Endothelial cell of umbilical vein (primary cell): ENCODE measurements around the gene PDCD1LG2. TPM values are rescaled to one million over a fixed set of nuclear protein-coding genes. Genes with fewer than 3 reads are reported as not detected.

Experiments used
- BruUV-seq: library from RNA; stranded (reverse); fragments of 400-500 nt; replicated peaks from 2 replicates; lab custom pipeline; 2021; lab: Mats Ljungman, UMichigan
- CTCF ChIA-PET: fragments of 300-600, 350-600 bp; sonication (Branson Sonifier 250); formaldehyde crosslinking; loops from one replicate; lab custom pipeline; 2021; ENCODE audit warnings: antibody characterized with exemption, inconsistent platforms; lab: Charles Lee
- POLR2A ChIA-PET: fragments of 300-600, 350-600 bp; sonication (Branson Sonifier 250); formaldehyde crosslinking; loops from one replicate; lab custom pipeline; 2021; ENCODE audit warnings: antibody characterized with exemption, inconsistent platforms; lab: Charles Lee
- DNase-seq: peaks from one replicate; pipeline ENCODE4 v3.0.0-alpha.2; 2011; ENCODE audit warnings: low read depth, low spot score
- FAIRE-seq: peaks from 2 replicates; lab custom pipeline; 2011; peaks lifted over from hg19 to GRCh38; lab: Jason Lieb, UNC
- H2AFZ ChIP-seq: 2 replicates; pipeline ENCODE4 v1.6.0; 2012; ENCODE audit warnings: low read depth, low read length, control low read depth, inconsistent platforms
- H3K27ac ChIP-seq: 2 replicates; pipeline ENCODE4 v1.5.1; 2011; ENCODE audit warnings: low read depth, mild to moderate bottlenecking, control low read depth, low read length, moderate library complexity; ENCODE audit not compliant: insufficient read depth
- H3K27me3 ChIP-seq, 2 experiments: 2 replicates each; pipeline versions ENCODE4 v1.6.0 to v1.6.1; 2011; ENCODE audit warnings: low read length in 2 of 2, mixed read lengths in 1 of 2; ENCODE audit not compliant: control insufficient read depth in 2 of 2, insufficient read depth in 2 of 2
- H3K36me3 ChIP-seq, 2 experiments: 2 replicates in 1 of 2; 3 replicates in 1 of 2; pipeline ENCODE4 v1.5.1; 2011; ENCODE audit warnings: low read length in 2 of 2, mild to moderate bottlenecking in 1 of 2, moderate library complexity in 1 of 2; ENCODE audit not compliant: control insufficient read depth in 2 of 2, insufficient read depth in 2 of 2; ENCODE audit errors: extremely low read depth in 1 of 2
- H3K4me1 ChIP-seq: 3 replicates; pipeline ENCODE4 v1.5.1; 2011; ENCODE audit warnings: mild to moderate bottlenecking, low read length; ENCODE audit not compliant: control insufficient read depth, insufficient read depth; ENCODE audit errors: extremely low read depth
- H3K4me2 ChIP-seq: 2 replicates; pipeline ENCODE4 v1.6.1; 2011; ENCODE audit warnings: low read length, control low read depth, mixed read lengths; ENCODE audit not compliant: insufficient read depth
- H3K4me3 ChIP-seq, 3 experiments: fragments of 200-600 bp in 1 of 3; sonication (generic), shearing (Covaris generic) in 1 of 3; replicated peaks in 1 of 3; 2 replicates each; pipeline ENCODE4 v1.5.1; 2011 to 2016; ENCODE audit warnings: control low read depth in 3 of 3, low read length in 3 of 3, mild to moderate bottlenecking in 2 of 3, inconsistent platforms in 1 of 3, low read depth in 1 of 3, moderate library complexity in 1 of 3; ENCODE audit not compliant: insufficient read depth in 1 of 3
- H3K79me2 ChIP-seq: 2 replicates; pipeline ENCODE4 v1.6.0; 2012; ENCODE audit warnings: low read length, inconsistent platforms; ENCODE audit not compliant: control insufficient read depth, insufficient read depth
- H3K9ac ChIP-seq: replicated peaks from 2 replicates; pipeline ENCODE3; 2011; ENCODE audit warnings: low read length, control low read depth; ENCODE audit not compliant: insufficient read depth; ENCODE audit errors: extremely low read depth
- H3K9me1 ChIP-seq: replicated peaks from 3 replicates; pipeline ENCODE4 v1.6.0; 2011; ENCODE audit warnings: mild to moderate bottlenecking, low read length; ENCODE audit not compliant: control insufficient read depth, insufficient read depth; ENCODE audit errors: extremely low read depth
- H3K9me3 ChIP-seq: replicated peaks from 2 replicates; pipeline ENCODE4 v1.5.1; 2012; ENCODE audit warnings: low read length, inconsistent platforms; ENCODE audit not compliant: control insufficient read depth, insufficient read depth
- H4K20me1 ChIP-seq: replicated peaks from 2 replicates; pipeline ENCODE3; 2011; ENCODE audit warnings: mild to moderate bottlenecking, low read length; ENCODE audit not compliant: control insufficient read depth, insufficient read depth; ENCODE audit errors: extremely low read depth
- EZH2 ChIP-seq: IDR thresholded peaks from 2 replicates; pipeline ENCODE4 v1.6.1; 2012; ENCODE audit warnings: borderline replicate concordance, low read depth, mild to moderate bottlenecking, moderate library complexity, low read length, inconsistent platforms; ENCODE audit not compliant: severe bottlenecking
- FOS ChIP-seq: IDR thresholded peaks from 2 replicates; pipeline ENCODE4 v1.6.1; 2011; ENCODE audit warnings: mild to moderate bottlenecking, low read length, moderate library complexity, borderline replicate concordance; ENCODE audit not compliant: insufficient read depth
- GATA2 ChIP-seq: IDR thresholded peaks from 2 replicates; pipeline ENCODE4 v1.7.0; 2011; ENCODE audit warnings: low read depth, mild to moderate bottlenecking, moderate library complexity, mixed read lengths, low read length; ENCODE audit not compliant: insufficient read length, insufficient read depth
- JUN ChIP-seq: IDR thresholded peaks from 2 replicates; pipeline ENCODE4 v1.6.1; 2011; ENCODE audit warnings: borderline replicate concordance, low read depth; ENCODE audit not compliant: insufficient read length, insufficient read depth
- MAX ChIP-seq: IDR thresholded peaks from 2 replicates; pipeline ENCODE4 v1.6.1; 2011; ENCODE audit not compliant: insufficient read depth, insufficient read length
- MYC ChIP-seq: IDR thresholded peaks from one replicate; pipeline ENCODE4 v1.6.1; 2011; ENCODE audit warnings: mild to moderate bottlenecking, low read depth, low read length
- POLR2A ChIP-seq: IDR thresholded peaks from 2 replicates; pipeline ENCODE4 v1.6.1; 2012; ENCODE audit warnings: low read depth, mild to moderate bottlenecking, control low read depth, low read length
- POLR2AphosphoS5 ChIP-seq: IDR thresholded peaks from 2 replicates; pipeline ENCODE4 v1.6.1; 2012; ENCODE audit warnings: low read depth, mild to moderate bottlenecking, control low read depth, low read length, moderate library complexity; ENCODE audit not compliant: insufficient read depth
- dilution Hi-C: fragments of 300-500 bp; cut with MboI; formaldehyde crosslinking; loops from one replicate; pipeline ENCODE4 v1.15.0; 2019; ENCODE audit warnings: low sequenced_read_pairs; ENCODE audit not compliant: extremely low pct_ligation_motif_present
- intact Hi-C: fragments of 100-400 bp; cut with micrococcal nuclease; formaldehyde crosslinking; loops from one replicate; pipeline ENCODE4 v1.10.0; 2022
- polyA plus RNA-seq, 4 experiments: library from polyadenylated mRNA; depleted of rRNA in 3 of 4; stranded (reverse) in 3 of 4; unstranded in 1 of 4; fragments of >200 nt; gene quantifications; 2 replicates each; pipeline versions ENCODE4 v1.2.1 to v1.2.3, GENCODE V29; 2011 to 2012; ENCODE audit warnings: missing spikeins in 1 of 4
- total RNA-seq: library from RNA; stranded (reverse); gene quantifications from 2 replicates; pipeline ENCODE4 v1.2.3, GENCODE V29; 2021
- TF ChIP-seq, protein P1 (sequence below), 2 donors: IDR thresholded peaks; 1 replicate in 1 of 2; 2 replicates in 1 of 2; pipeline ENCODE4 v1.5.1; 2011; ENCODE audit warnings: low read length in 2 of 2, mild to moderate bottlenecking in 2 of 2, moderate library complexity in 2 of 2, control low read depth in 1 of 2, inconsistent platforms in 1 of 2, low read depth in 1 of 2; ENCODE audit not compliant: insufficient read depth in 1 of 2; ENCODE audit errors: extremely low read depth in 1 of 2

Gene PDCD1LG2
- total and polyA plus RNA-seq, 2 donors (not counting 3 experiments of a cell fraction or from before 2014, with no cell fraction given), result 7.9 to 9.5 TPM

DNA sequence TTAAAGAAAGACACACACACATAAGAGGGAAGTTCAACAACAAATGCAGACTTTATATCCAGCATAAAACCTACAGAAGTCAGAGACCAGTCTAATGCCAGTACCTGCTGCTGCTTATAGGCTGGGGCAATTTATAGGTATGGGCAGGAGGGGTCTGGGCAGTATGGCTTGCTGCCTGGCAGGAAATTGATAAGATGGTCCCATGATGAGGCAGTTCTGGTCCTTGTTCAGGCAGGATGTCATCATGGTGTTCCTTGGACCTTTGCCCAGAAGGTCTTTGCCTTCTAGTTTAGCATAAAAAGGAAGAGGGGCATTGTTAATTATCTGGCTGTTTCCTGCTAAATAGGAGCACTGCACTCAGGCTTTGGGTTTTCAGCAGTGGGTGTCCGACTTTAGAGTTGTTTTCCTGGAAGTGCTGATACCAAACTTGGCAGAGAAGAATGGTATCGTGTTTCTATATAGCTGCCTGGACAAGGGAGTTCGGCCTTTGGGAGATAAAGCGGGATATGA, 10.4 kb upstream of the PDCD1LG2 start:
- Histone ChIP-seq H3K36me3 (no peaks in the 10 kb centered on the region), H3K27me3 (no peaks in the 10 kb centered on the region), H3K4me3 (no peak overlapping the region), H2AFZ (no peak overlapping the region), H3K4me1 (peaks cover 33% of the 10 kb centered on the region), H3K9me1 (no peaks in the 10 kb centered on the region), H3K9ac (peak overlapping the region; percentile 65), H3K27ac (peak overlapping the region; percentile 89), H3K9me3 (no peaks in the 10 kb centered on the region), H4K20me1 (no peaks in the 10 kb centered on the region), H3K4me2 (peak overlapping the region; percentile 64), H3K79me2 (no peaks in the 10 kb centered on the region)
- TF ChIP-seq FOS, result peak; percentile 91
- no peak for TF ChIP-seq MAX
- TF ChIP-seq JUN, result peak; percentile 71
- peak; percentile 98 for TF ChIP-seq POLR2AphosphoS5
- peak; percentile 98 for TF ChIP-seq GATA2
- TF ChIP-seq MYC, result peak; percentile 56
- no peak for TF ChIP-seq EZH2
- TF ChIP-seq POLR2A, result peak; percentile 95
- TF ChIP-seq, protein P1, sequence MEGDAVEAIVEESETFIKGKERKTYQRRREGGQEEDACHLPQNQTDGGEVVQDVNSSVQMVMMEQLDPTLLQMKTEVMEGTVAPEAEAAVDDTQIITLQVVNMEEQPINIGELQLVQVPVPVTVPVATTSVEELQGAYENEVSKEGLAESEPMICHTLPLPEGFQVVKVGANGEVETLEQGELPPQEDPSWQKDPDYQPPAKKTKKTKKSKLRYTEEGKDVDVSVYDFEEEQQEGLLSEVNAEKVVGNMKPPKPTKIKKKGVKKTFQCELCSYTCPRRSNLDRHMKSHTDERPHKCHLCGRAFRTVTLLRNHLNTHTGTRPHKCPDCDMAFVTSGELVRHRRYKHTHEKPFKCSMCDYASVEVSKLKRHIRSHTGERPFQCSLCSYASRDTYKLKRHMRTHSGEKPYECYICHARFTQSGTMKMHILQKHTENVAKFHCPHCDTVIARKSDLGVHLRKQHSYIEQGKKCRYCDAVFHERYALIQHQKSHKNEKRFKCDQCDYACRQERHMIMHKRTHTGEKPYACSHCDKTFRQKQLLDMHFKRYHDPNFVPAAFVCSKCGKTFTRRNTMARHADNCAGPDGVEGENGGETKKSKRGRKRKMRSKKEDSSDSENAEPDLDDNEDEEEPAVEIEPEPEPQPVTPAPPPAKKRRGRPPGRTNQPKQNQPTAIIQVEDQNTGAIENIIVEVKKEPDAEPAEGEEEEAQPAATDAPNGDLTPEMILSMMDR (IDR thresholded peaks at IDR 0.05; ENCODE audit: extremely low read depth in 1 of 2, insufficient read depth in 1 of 2, low read depth in 1 of 2, low read length in 2 of 2), result no peak
- ChIA-PET POLR2A (interaction anchor here (1.0 to 2.4 kb wide), 4 partner anchors 9 to 50 kb away, joined by 3 to 25 read pairs (median 14); partner anchors contain the start of genes CD274 and PDCD1LG2), CTCF (interaction anchor here (1.2 to 3.7 kb wide), 6 partner anchors 8 to 59 kb away, joined by 3 to 19 read pairs (median 6); partner anchors contain the start of genes CD274 and PDCD1LG2)
- intact Hi-C loops (loop anchor here (1.0 kb wide), 4 partner anchors 9 to 231 kb away; partner anchors contain the start of gene CD274), dilution Hi-C loops (no loop called here)
- no TSS peak for BruUV-seq
- DNase-seq, result peak; percentile 97
- FAIRE-seq, result peak; percentile 95
